CD8-positive, alpha-beta memory T cell (primary cell): ENCODE measurements around the gene PERCC1. TPM values are rescaled to one million over a fixed set of nuclear protein-coding genes. Genes with fewer than 3 reads are reported as not detected.
A peak's percentile ranks its signal among the peaks of the same experiment; 100 is the strongest.

Source experiments
- CTCF ChIA-PET: fragments of 350-600 bp; sonication (Branson Sonifier 250); formaldehyde crosslinking; loops from one replicate; lab custom pipeline; 2021; ENCODE audit warnings: antibody characterized with exemption; lab: Charles Lee
- POLR2A ChIA-PET: fragments of 350-600 bp; sonication (Branson Sonifier 250); formaldehyde crosslinking; loops from one replicate; lab custom pipeline; 2021; ENCODE audit warnings: antibody characterized with exemption; lab: Charles Lee
- DNase-seq, 5 donors: peaks; one replicate each; pipeline versions ENCODE4 v3.0.0 to v3.0.0-alpha.2; 2020 to 2022; ENCODE audit warnings: mixed read lengths in 1 of 5
- H3K27ac ChIP-seq: one replicate; pipeline ENCODE4 v1.7.0; 2013; ENCODE audit warnings: low read depth, mild to moderate bottlenecking, low read length, moderate library complexity
- H3K27me3 ChIP-seq: 2 replicates; pipeline ENCODE4 v1.7.0; 2013; ENCODE audit warnings: low read length, mild to moderate bottlenecking; ENCODE audit not compliant: insufficient read depth, poor library complexity, severe bottlenecking
- H3K36me3 ChIP-seq: 2 replicates; pipeline ENCODE4 v1.7.0; 2013; ENCODE audit warnings: mild to moderate bottlenecking, low read length, moderate library complexity; ENCODE audit not compliant: insufficient read depth
- H3K4me1 ChIP-seq: 2 replicates; pipeline ENCODE4 v1.7.0; 2013; ENCODE audit warnings: mild to moderate bottlenecking, low read length, moderate library complexity; ENCODE audit not compliant: insufficient read depth
- H3K4me3 ChIP-seq: 2 replicates; pipeline ENCODE4 v1.7.0; 2013; ENCODE audit warnings: mild to moderate bottlenecking, low read length
- H3K9me3 ChIP-seq: 2 replicates; pipeline ENCODE4 v1.7.0; 2013; ENCODE audit warnings: mild to moderate bottlenecking, low read length
- H3K27ac Mint-ChIP-seq, 8 donors: one replicate each; pipeline ENCODE4 v1.8.0; 2020 to 2021; ENCODE audit warnings: mixed read lengths in 8 of 8, mild to moderate bottlenecking in 6 of 8, inconsistent platforms in 3 of 8, moderate library complexity in 3 of 8
- H3K27me3 Mint-ChIP-seq, 2 donors: one replicate each; pipeline ENCODE4 v1.8.0; 2020 to 2021; ENCODE audit warnings: mixed read lengths in 2 of 2, mild to moderate bottlenecking in 1 of 2, moderate library complexity in 1 of 2
- H3K36me3 Mint-ChIP-seq, 3 donors: one replicate each; pipeline ENCODE4 v1.8.0; 2020 to 2021; ENCODE audit warnings: mixed read lengths in 3 of 3, inconsistent platforms in 1 of 3, mild to moderate bottlenecking in 1 of 3
- H3K4me1 Mint-ChIP-seq, 3 donors: one replicate each; pipeline ENCODE4 v1.8.0; 2020 to 2021; ENCODE audit warnings: mixed read lengths in 3 of 3, inconsistent platforms in 1 of 3, mild to moderate bottlenecking in 1 of 3
- H3K4me3 Mint-ChIP-seq, 7 donors: one replicate each; pipeline ENCODE4 v1.8.0; 2020 to 2021; ENCODE audit warnings: mixed read lengths in 7 of 7, mild to moderate bottlenecking in 6 of 7, moderate library complexity in 4 of 7, inconsistent platforms in 2 of 7
- H3K9me3 Mint-ChIP-seq, 5 donors: one replicate each; pipeline ENCODE4 v1.8.0; 2020 to 2022; ENCODE audit warnings: mixed read lengths in 5 of 5, mild to moderate bottlenecking in 3 of 5, moderate library complexity in 2 of 5, inconsistent platforms in 1 of 5
- polyA plus RNA-seq: library from polyadenylated mRNA; unstranded; fragments of 300-500 nt; fragmentation: Illumina TruSeq; gene quantifications from one replicate; pipeline ENCODE4 v1.2.3, GENCODE V29; 2021
- total RNA-seq, 2 experiments: library from RNA; stranded (reverse); gene quantifications; one replicate each; pipeline ENCODE4 v1.2.3, GENCODE V29; 2021

Gene PERCC1
- total RNA-seq (under 1 TPM; 0.33 to 0.48 TPM), polyA plus RNA-seq (not detected)

DNA sequence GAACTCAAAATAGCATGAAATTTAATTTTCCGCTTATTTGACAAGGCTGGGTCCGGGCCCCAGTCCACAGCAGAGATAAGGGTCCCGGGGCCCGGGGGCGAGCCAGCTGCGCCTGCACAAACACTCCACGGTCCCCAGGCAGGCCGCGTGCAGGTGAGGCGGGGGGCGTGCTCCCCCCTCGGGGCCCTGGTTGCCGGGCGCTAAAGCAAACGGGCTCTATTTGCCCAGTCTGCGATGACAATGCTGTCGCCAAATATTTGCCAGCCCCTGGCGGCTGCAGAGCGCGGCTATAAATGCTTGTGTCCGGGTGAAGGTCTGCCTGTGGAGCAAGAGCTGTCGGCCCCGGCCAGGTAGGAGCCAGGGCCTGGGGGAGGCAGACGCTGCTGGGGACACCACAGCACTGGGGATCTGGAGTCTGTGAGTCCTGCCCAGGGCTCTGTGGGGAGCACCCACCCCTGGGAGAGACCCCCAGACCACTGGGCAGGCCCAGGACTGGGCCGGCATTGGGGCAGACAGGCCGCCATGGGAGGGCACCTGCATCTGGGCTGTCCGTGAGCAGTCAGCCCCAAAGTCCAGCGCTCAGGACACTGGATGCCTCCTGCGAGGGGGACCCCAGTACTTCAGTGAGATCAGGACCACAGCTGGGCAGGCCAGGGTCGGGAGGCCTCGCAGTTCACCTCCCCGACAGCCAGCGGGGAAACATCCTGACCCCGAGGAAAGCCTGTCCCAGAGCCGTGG, at the start of gene PERCC1:
PERCC1 (plus strand) TSS at position 320 of the 738 bp plus-strand sequence. CDS start 1,516 bp downstream, outside the sequence.
- Histone ChIP-seq H3K36me3 (no peaks in the 10 kb centered on the region), H3K27ac (no peak within 1 kb of the TSS), H3K4me1 (no peaks in the 10 kb centered on the region), H3K27me3 (no peaks in the 10 kb centered on the region), H3K9me3 (no peaks in the 10 kb centered on the region), H3K4me3 (no peak within 1 kb of the TSS)
- ChIA-PET CTCF (no interaction called here), POLR2A (no interaction called here)
- Mint-ChIP-seq H3K27ac (peak within 1 kb of the TSS in 2 of 8 donors; percentile 47 to 76), H3K4me3 (peak within 1 kb of the TSS in 4 of 7 donors; percentile 41 to 80 (median 55)), H3K27me3 (no peaks in the 10 kb centered on the region), H3K4me1 (peaks cover 0 to 5% (median 0%) of the 10 kb centered on the region in 3 donors), H3K9me3 (no peaks in the 10 kb centered on the region), H3K36me3 (no peaks in the 10 kb centered on the region)
- DNase-seq, result no peak

DNA sequence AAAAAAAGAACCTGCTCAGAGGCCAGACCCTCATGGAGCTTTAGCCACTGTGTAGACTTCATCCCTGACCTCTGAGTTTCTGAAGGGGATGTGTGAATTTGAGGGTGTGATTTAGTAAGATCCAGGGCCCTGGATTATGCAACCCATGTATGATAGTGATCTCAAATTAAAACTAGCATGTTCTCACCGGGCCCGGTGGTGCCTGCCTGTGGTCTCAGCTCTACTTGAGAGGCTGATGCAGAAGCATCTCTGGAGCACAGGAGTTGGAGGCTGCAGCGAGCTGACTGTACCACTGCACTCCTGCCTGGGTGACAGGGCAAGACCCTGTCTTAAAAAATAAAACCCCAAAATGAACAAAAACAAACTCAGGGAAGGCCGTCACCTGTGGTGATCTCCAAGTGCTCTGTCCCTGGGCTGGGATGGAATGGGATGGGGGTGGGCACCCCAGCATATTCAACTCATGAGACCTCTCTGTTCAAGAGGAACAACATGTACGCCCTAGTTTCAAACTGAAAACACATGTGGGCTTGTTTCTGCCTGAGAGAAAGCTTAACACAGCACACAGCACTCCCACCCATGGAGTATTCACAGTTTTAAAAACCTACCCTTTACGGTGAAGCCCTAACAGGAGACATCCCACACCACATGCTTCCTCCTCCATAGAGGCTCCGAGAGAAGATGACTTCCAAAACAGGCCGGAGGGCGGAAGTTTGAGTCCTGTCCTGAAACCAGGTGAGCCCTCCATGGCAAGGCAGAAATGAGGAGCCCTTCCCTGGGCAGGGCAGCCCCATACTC, 49.1 kb upstream of the PERCC1 start:
- no peak overlapping the region for H3K27ac ChIP-seq
- Mint-ChIP-seq H3K9me3 (no peaks in the 10 kb centered on the region), H3K4me1 (peaks cover 11 to 23% (median 11%) of the 10 kb centered on the region in 3 donors), H3K36me3 (peaks cover 0 to 44% (median 3%) of the 10 kb centered on the region in 3 donors), H3K27me3 (peaks cover 0 to 1% of the 10 kb centered on the region in 2 donors), H3K27ac (no peak overlapping the region), H3K4me3 (peak overlapping the region in 1 of 7 donors; percentile 10)
- H3K4me1 ChIP-seq, result peaks cover 9% of the 10 kb centered on the region
- H3K27me3 ChIP-seq, result no peaks in the 10 kb centered on the region
- no peak overlapping the region for H3K4me3 ChIP-seq
- no peak for DNase-seq
- ChIA-PET POLR2A (no interaction called here), CTCF (no interaction called here)
- no peaks in the 10 kb centered on the region for H3K9me3 ChIP-seq
- H3K36me3 ChIP-seq, result no peaks in the 10 kb centered on the region

DNA sequence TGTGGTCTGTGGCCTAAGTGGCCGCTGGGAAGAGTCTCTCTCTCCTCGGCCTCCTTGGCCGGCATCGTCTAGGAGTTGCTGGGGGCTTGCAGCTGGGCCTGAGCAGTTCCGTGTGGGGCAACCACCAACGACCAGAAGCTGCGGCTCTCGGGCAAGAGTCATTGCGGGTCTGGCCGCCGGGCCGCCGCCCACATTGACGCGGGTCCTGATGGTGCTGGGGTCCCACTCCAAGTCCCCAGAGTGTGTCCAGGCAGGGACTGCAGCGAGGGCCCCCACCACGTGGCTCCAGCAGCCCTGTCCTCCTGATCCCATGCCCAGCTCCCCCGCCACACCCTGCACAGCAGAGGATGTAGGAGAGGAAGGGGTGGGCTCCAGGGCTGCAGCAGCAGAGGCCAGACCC, 47.3 kb upstream of the PERCC1 start:
- Histone ChIP-seq H3K36me3 (no peaks in the 10 kb centered on the region), H3K4me1 (peaks cover 9% of the 10 kb centered on the region), H3K4me3 (no peak overlapping the region), H3K27ac (no peak overlapping the region), H3K27me3 (no peaks in the 10 kb centered on the region), H3K9me3 (no peaks in the 10 kb centered on the region)
- H3K27ac Mint-ChIP-seq, result no peak overlapping the region
- no peak overlapping the region for H3K4me3 Mint-ChIP-seq
- H3K36me3 Mint-ChIP-seq, result peaks cover 0 to 49% (median 3%) of the 10 kb centered on the region in 3 donors
- peaks cover 0 to 1% of the 10 kb centered on the region in 2 donors for H3K27me3 Mint-ChIP-seq
- ChIA-PET CTCF (no interaction called here), POLR2A (interaction anchor here (0.7 kb wide), 1 partner anchor 172 kb away, joined by 5 read pairs; no protein-coding TSS in a partner anchor)
- no peak for DNase-seq
- peaks cover 9 to 14% (median 9%) of the 10 kb centered on the region in 3 donors for H3K4me1 Mint-ChIP-seq
- no peaks in the 10 kb centered on the region for H3K9me3 Mint-ChIP-seq

DNA sequence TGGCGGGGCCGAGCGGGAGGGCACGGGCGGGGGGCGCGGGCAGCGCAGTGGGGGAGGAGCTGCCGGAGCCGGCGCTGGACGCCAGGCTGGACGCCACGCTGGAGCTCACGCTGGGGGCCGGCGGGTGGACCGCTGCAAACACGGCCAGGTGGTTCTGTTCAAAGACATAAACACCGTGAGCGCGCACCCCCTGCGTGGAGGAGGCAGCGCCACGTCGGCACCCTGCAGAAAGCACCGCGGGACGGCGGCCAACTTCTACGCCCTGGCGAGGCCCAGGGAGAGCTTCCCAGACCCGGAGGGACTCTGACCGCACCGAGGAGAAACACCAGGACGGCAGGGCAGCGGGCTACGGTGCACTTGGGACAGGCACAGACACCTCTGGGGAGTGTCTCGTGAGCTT, 45.6 kb upstream of the PERCC1 start:
- H3K36me3 Mint-ChIP-seq, result peaks cover 0 to 51% (median 3%) of the 10 kb centered on the region in 3 donors
- Histone ChIP-seq H3K36me3 (peaks cover under 1% of the 10 kb centered on the region), H3K4me1 (peaks cover under 1% of the 10 kb centered on the region), H3K27me3 (no peaks in the 10 kb centered on the region), H3K9me3 (no peaks in the 10 kb centered on the region), H3K4me3 (no peak overlapping the region), H3K27ac (no peak overlapping the region)
- no peak overlapping the region for H3K27ac Mint-ChIP-seq
- DNase-seq, result no peak
- ChIA-PET POLR2A (no interaction called here), CTCF (no interaction called here)
- H3K9me3 Mint-ChIP-seq, result no peaks in the 10 kb centered on the region
- H3K27me3 Mint-ChIP-seq, result peaks cover 0 to 1% of the 10 kb centered on the region in 2 donors
- peaks cover under 1 to 4% (median 2%) of the 10 kb centered on the region in 3 donors for H3K4me1 Mint-ChIP-seq
- H3K4me3 Mint-ChIP-seq, result no peak overlapping the region

DNA sequence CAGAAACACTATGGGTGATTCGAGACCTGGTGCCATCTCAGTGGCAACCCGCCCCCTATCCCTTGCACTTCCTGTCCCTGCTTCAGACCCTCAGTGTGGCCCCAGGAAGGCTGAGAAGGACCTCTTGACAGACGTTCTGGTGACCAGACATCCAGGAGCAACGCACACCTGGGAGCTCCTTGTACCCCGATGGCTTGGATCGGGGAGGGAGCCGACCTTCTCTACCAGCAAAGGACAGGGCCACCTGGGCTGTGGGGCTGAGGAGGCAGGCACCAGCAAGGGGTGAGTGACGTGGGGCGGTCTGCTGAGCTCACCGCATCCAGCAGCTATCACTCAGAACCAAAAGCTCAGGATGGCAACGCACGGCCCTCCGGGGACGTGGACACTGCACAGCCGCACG, 43.5 kb upstream of the PERCC1 start:
- Histone ChIP-seq H3K4me3 (no peak overlapping the region), H3K9me3 (no peaks in the 10 kb centered on the region), H3K27me3 (no peaks in the 10 kb centered on the region), H3K36me3 (peaks cover 10% of the 10 kb centered on the region), H3K27ac (no peak overlapping the region), H3K4me1 (no peaks in the 10 kb centered on the region)
- POLR2A ChIA-PET, result no interaction called here
- no peaks in the 10 kb centered on the region for H3K9me3 Mint-ChIP-seq
- H3K4me3 Mint-ChIP-seq, result no peak overlapping the region
- no peak for DNase-seq
- peaks cover 0 to 53% (median 2%) of the 10 kb centered on the region in 3 donors for H3K36me3 Mint-ChIP-seq
- no peaks in the 10 kb centered on the region for H3K4me1 Mint-ChIP-seq
- H3K27me3 Mint-ChIP-seq, result peaks cover 0 to 1% of the 10 kb centered on the region in 2 donors
- CTCF ChIA-PET, result no interaction called here
- H3K27ac Mint-ChIP-seq, result no peak overlapping the region

DNA sequence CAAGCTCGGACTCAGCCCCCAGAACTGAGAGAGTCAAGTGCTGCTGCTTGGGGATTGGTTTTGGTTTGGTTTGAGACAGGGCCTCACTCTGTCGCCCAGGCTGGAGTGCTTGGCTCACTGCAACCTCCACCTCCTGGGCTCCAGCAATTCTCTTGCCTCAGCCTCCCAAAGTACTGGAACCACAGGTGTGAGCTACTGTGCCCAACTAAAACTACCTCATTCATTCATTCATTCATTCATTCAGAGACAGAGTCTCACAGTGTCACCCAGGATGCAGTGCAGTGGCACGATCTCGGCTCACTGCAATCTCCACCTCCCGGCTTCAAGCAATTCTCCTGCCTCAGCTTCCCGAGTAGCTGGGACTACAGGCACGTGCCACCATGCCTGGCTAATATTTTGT, 41.1 kb upstream of the PERCC1 start:
- Mint-ChIP-seq H3K27ac (no peak overlapping the region), H3K4me1 (no peaks in the 10 kb centered on the region), H3K27me3 (no peaks in the 10 kb centered on the region), H3K9me3 (no peaks in the 10 kb centered on the region), H3K36me3 (peaks cover 0 to 57% (median 2%) of the 10 kb centered on the region in 3 donors), H3K4me3 (no peak overlapping the region)
- DNase-seq, result no peak
- Histone ChIP-seq H3K27ac (no peak overlapping the region), H3K9me3 (no peaks in the 10 kb centered on the region), H3K4me3 (no peak overlapping the region), H3K36me3 (peaks cover 20% of the 10 kb centered on the region), H3K27me3 (no peaks in the 10 kb centered on the region), H3K4me1 (no peaks in the 10 kb centered on the region)
- ChIA-PET POLR2A (no interaction called here), CTCF (no interaction called here)

DNA sequence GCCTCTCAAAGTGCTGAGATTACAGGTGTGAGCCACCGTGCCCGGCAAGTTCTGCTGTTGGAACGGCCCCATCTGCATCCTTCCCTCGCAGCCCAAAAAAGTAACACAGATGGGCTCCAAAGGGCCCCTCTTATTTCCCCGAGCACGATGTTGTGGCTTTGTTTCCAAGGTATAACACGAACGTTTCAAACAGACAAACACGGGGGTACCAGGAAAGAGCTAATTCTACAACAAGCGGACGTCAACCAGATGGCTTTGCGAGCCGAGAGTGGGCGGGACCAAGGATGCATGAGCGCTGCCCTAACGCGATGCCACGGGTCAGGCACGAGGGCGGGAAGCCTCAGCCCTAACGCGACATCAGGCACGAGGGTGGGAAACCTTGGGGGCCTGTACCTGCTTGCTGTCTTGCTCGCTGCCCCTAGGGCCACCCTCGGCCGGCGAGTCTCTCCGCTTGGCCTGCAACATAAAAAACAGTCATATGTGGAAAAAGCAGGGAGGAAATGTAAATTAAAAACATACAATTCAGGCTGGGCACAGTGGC, 40.6 kb upstream of the PERCC1 start:
- Mint-ChIP-seq H3K4me3 (no peak overlapping the region), H3K27me3 (no peaks in the 10 kb centered on the region), H3K9me3 (no peaks in the 10 kb centered on the region), H3K4me1 (no peaks in the 10 kb centered on the region), H3K27ac (peak overlapping the region in 1 of 8 donors; percentile 35), H3K36me3 (peaks cover 0 to 54% (median 2%) of the 10 kb centered on the region in 3 donors)
- Histone ChIP-seq H3K4me3 (no peak overlapping the region), H3K36me3 (peaks cover 20% of the 10 kb centered on the region), H3K4me1 (no peaks in the 10 kb centered on the region), H3K9me3 (no peaks in the 10 kb centered on the region), H3K27ac (no peak overlapping the region), H3K27me3 (no peaks in the 10 kb centered on the region)
- POLR2A ChIA-PET, result interaction anchor here (1.1 kb wide), 1 partner anchor 18 kb away, joined by 4 read pairs; no protein-coding TSS in a partner anchor
- CTCF ChIA-PET, result no interaction called here
- no peak for DNase-seq
